Fibroblast of upper back skin (primary cell): ENCODE data around the gene HHATL.

ENCODE experiments used
- DNase-seq: peaks from one replicate; pipeline ENCODE4 v3.0.0-alpha.2; 2013

The HHATL gene

GRCh38 chr3:42682301-42683070, 20.1 kb downstream of the HHATL start:
- DNase-seq: no peak

GRCh38 chr3:42681361-42682038, 21.1 kb downstream of the HHATL start:
- no peak for DNase-seq

- peak; percentile 14 for DNase-seq
Observed at GRCh38 chr3:42680806-42681205, 21.8 kb downstream of the HHATL start.

GRCh38 chr3:42680271-42680670, 22.3 kb downstream of the HHATL start:
- no peak for DNase-seq

GRCh38 chr3:42678447-42678846, 24.2 kb downstream of the HHATL start:
- no peak for DNase-seq

- DNase-seq: no peak
Observed at GRCh38 chr3:42675909-42676308, 26.7 kb downstream of the HHATL start.

GRCh38 chr3:42674146-42674545, 28.5 kb downstream of the HHATL start:
- peak; percentile 25 for DNase-seq

- DNase-seq: no peak
Observed at GRCh38 chr3:42673082-42673481, 29.5 kb downstream of the HHATL start.

GRCh38 chr3:42672515-42672914, 30.1 kb downstream of the HHATL start:
- no peak for DNase-seq

- DNase-seq: no peak
Observed at GRCh38 chr3:42670670-42671069, 31.9 kb downstream of the HHATL start.

- DNase-seq: no peak
Observed at GRCh38 chr3:42670051-42670576, 32.5 kb downstream of the HHATL start.

- peak; percentile 13 for DNase-seq
Observed at GRCh38 chr3:42668793-42669217, 33.8 kb downstream of the HHATL start.

GRCh38 chr3:42668413-42668760, 34.2 kb downstream of the HHATL start:
- no peak for DNase-seq

- DNase-seq: peak; percentile 14
Observed at GRCh38 chr3:42667523-42668412, 34.8 kb downstream of the HHATL start.

GRCh38 chr3:42667096-42667522, 35.5 kb downstream of the HHATL start:
- no peak for DNase-seq

GRCh38 chr3:42666577-42666998, 36.0 kb downstream of the HHATL start:
- no peak for DNase-seq

GRCh38 chr3:42666022-42666421, 36.6 kb downstream of the HHATL start:
- DNase-seq: no peak

- DNase-seq: no peak
Observed at GRCh38 chr3:42665050-42665878, 37.3 kb downstream of the HHATL start.

- no peak for DNase-seq
Observed at GRCh38 chr3:42664438-42664803, 38.2 kb downstream of the HHATL start.

- DNase-seq: no peak
Observed at GRCh38 chr3:42663581-42664437, 38.8 kb downstream of the HHATL start.

- DNase-seq: no peak
Observed at GRCh38 chr3:42662813-42663535, 39.6 kb downstream of the HHATL start.
